Globus pallidus (tissue), 1 donor: ENCODE data around the gene EFCAB12.
"Not testable (repeated sequence)": the region's sequence is repeated elsewhere in the genome, so short reads cannot be mapped to it uniquely, and the experiment has no call there.

Experiments used
- DNase-seq: peaks from one replicate; pipeline ENCODE4 v3.0.0-alpha.2; 2015; ENCODE audit warnings: low spot score

EFCAB12 gene

GRCh38 chr3:129365296-129366136 is 62.9 kb downstream of the EFCAB12 start:
- DNase-seq, result no peak

- DNase-seq, result not testable (repeated sequence)
Observed at GRCh38 chr3:129364811-129365210, 63.6 kb downstream of the EFCAB12 start.

- not testable (repeated sequence) for DNase-seq
Observed at GRCh38 chr3:129363356-129363755, 65.1 kb downstream of the EFCAB12 start.

GRCh38 chr3:129360705-129361460 is 67.6 kb downstream of the EFCAB12 start:
- no peak for DNase-seq

- no peak for DNase-seq
Observed at GRCh38 chr3:129360171-129360611, 68.2 kb downstream of the EFCAB12 start.

- DNase-seq, result no peak
Observed at GRCh38 chr3:129358772-129359371, 69.6 kb downstream of the EFCAB12 start.

- DNase-seq, result no peak
Observed at GRCh38 chr3:129358177-129358771, 70.2 kb downstream of the EFCAB12 start.

- no peak for DNase-seq
Observed at GRCh38 chr3:129357616-129358015, 70.8 kb downstream of the EFCAB12 start.

GRCh38 chr3:129356756-129357425 is 71.5 kb downstream of the EFCAB12 start:
- DNase-seq, result no peak

- DNase-seq, result no peak
Observed at GRCh38 chr3:129353589-129353941, 74.9 kb downstream of the EFCAB12 start.

GRCh38 chr3:129352650-129353588 is 75.5 kb downstream of the EFCAB12 start:
- DNase-seq, result no peak

GRCh38 chr3:129352045-129352444 is 76.4 kb downstream of the EFCAB12 start:
- no peak for DNase-seq
